ENCODE measurements around the gene PRM3. TPM values are rescaled to one million over a fixed set of nuclear protein-coding genes. Genes with fewer than 3 reads are reported as not detected.

The PRM3 gene
- total and polyA plus RNA-seq, 2 experiments from 2014 or later = not detected

DNA sequence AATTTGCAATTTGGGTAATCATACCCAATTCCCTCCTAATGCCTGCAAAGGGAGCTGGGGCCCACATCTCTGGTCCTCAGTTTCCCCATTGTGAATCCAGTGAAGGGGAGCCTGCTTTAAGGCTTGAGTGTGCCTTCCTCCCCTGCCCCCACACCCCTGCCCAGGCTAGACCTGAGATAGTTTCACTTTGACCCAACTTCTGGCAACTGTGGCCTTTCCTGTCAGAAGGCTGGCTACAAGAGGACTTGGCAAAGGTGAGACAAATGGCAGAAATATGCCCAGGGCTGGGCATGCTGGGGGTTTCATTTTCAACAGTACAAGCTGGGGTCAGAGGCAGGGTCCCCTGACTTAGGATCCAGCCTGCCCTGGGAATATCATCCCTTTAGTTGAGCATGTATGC lies 27.4 kb downstream of the PRM3 start:
- Histone ChIP-seq H2AFZ (no peak overlapping the region), H3K27me3 (replicated peaks; ENCODE audit: insufficient read depth) (0 out of 2 replicates have a peak, but pooled peaks cover 4% of the 10 kb centered on the region), H3K4me3 (no peak overlapping the region), H3K9me3 (ENCODE audit: low read depth) (no peaks in the 10 kb centered on the region), H3K9me2 (ENCODE audit: insufficient read depth) (no peaks in the 10 kb centered on the region), H3K27ac (no peak overlapping the region), H3K36me3 (ENCODE audit: low read depth) (no peaks in the 10 kb centered on the region), H3K4me2 (ENCODE audit: unreplicated experiment) (no peak overlapping the region), H4K20me1 (ENCODE audit: insufficient read depth) (no peaks in the 10 kb centered on the region), H3K4me1 (ENCODE audit: insufficient read depth) (no peaks in the 10 kb centered on the region), H3K79me2 (ENCODE audit: insufficient read depth) (no peaks in the 10 kb centered on the region), H3K9ac (no peak overlapping the region), H3F3A (ENCODE audit: insufficient read depth) (no peaks in the 10 kb centered on the region)
- in situ Hi-C loops (cut with MboI) = no loop called here
- no peak for TF ChIP-seq EZH2 (IDR thresholded peaks at IDR 0.05; ENCODE audit: insufficient read depth, poor library complexity, severe bottlenecking)
- no peak for TF ChIP-seq EZH2phosphoT487 (IDR thresholded peaks at IDR 0.05; ENCODE audit: insufficient read depth, low read depth)
- DNase-seq = no peak

DNA sequence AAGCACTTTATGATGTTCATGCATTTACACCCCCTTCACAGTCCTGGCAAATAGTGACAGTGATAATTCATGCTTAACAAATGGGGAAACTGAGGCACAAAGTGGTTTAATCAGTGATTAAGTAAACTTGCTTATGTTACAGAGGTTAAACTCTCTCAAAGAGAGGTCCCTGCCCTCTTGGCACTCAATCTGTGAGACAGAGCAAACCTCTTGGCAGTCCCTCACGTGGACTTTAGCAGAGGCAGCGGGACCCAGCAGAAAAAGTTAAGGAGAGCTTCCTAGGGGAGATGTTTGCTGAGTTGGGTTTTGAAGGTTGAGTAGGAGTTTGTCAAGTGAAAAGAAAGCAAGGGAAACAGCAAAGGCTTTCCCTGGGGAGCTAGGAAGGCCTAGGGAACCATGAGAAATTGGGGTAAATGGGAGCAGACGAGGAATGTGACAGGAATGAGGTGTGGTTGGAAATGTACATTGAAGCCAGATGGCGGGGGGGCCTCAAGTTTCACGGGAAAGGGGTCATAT lies 28.1 kb downstream of the PRM3 start:
- Histone ChIP-seq H3K36me3 (ENCODE audit: low read depth) (no peaks in the 10 kb centered on the region), H3F3A (ENCODE audit: insufficient read depth) (no peaks in the 10 kb centered on the region), H2AFZ (no peak overlapping the region), H3K79me2 (ENCODE audit: insufficient read depth) (no peaks in the 10 kb centered on the region), H4K20me1 (ENCODE audit: insufficient read depth) (no peaks in the 10 kb centered on the region), H3K27ac (no peak overlapping the region), H3K27me3 (replicated peaks; ENCODE audit: insufficient read depth) (0 out of 2 replicates have a peak, but pooled peaks cover 4% of the 10 kb centered on the region), H3K4me2 (ENCODE audit: unreplicated experiment) (no peak overlapping the region), H3K4me1 (ENCODE audit: insufficient read depth) (no peaks in the 10 kb centered on the region), H3K9ac (no peak overlapping the region), H3K4me3 (no peak overlapping the region), H3K9me2 (ENCODE audit: insufficient read depth) (no peaks in the 10 kb centered on the region), H3K9me3 (ENCODE audit: low read depth) (no peaks in the 10 kb centered on the region)
- TF ChIP-seq EZH2phosphoT487 (IDR thresholded peaks at IDR 0.05; ENCODE audit: insufficient read depth, low read depth) (no peak), EZH2 (IDR thresholded peaks at IDR 0.05; ENCODE audit: insufficient read depth, poor library complexity, severe bottlenecking) (no peak)
- WGBS, 2 experiments (ENCODE audit: low coverage in 1 of 2, low lambda C conversion rate in 2 of 2, missing lambda C conversion rate in 2 of 2) = 71 to 74% methylated on average over 5 of the region's 5 CpGs
- in situ Hi-C loops (cut with MboI) = no loop called here
- no peak for DNase-seq

DNA sequence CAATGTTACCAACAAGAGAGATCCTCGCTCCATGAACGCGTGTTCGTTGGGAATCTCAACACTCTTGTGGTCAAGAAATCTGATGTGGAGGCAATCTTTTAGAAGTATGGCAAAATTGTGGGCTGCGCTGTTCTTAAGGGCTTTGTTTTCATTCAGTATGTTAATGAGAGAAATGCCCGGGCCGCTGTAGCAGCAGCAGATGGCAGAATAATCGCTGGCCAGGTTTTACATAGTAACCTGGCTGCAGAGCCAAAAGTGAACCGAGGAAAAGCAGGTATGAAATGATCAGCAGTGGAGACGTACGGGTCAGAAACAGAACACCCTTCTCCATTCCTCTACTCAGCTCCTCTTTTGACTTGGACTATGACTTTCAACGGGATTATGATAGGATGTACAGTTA lies 30.8 kb downstream of the PRM3 start:
- H3K9me2 ChIP-seq (ENCODE audit: insufficient read depth) = no peaks in the 10 kb centered on the region
- H4K20me1 ChIP-seq (ENCODE audit: insufficient read depth) = no peaks in the 10 kb centered on the region
- no peak for TF ChIP-seq EZH2phosphoT487 (IDR thresholded peaks at IDR 0.05; ENCODE audit: insufficient read depth, low read depth)
- TF ChIP-seq EZH2 (IDR thresholded peaks at IDR 0.05; ENCODE audit: insufficient read depth, poor library complexity, severe bottlenecking) = no peak
- 87 to 90% methylated on average over 12 of the region's 12 CpGs for WGBS, 2 experiments (ENCODE audit: low coverage in 1 of 2, low lambda C conversion rate in 2 of 2, missing lambda C conversion rate in 2 of 2)
- H2AFZ ChIP-seq = no peak overlapping the region
- no peak overlapping the region for H3K27ac ChIP-seq
- in situ Hi-C loops (cut with MboI) = loop anchor here (5.0 kb wide), 1 partner anchor 50 kb away; no protein-coding TSS in a partner anchor
- no peak for DNase-seq
- no peak overlapping the region for H3K4me3 ChIP-seq
- no peak overlapping the region for H3K4me2 ChIP-seq (ENCODE audit: unreplicated experiment)
- no peaks in the 10 kb centered on the region for H3K9me3 ChIP-seq (ENCODE audit: low read depth)
- no peaks in the 10 kb centered on the region for H3K36me3 ChIP-seq (ENCODE audit: low read depth)
- 0 out of 2 replicates have a peak, but pooled peaks cover 4% of the 10 kb centered on the region for H3K27me3 ChIP-seq (replicated peaks; ENCODE audit: insufficient read depth)
- H3K79me2 ChIP-seq (ENCODE audit: insufficient read depth) = no peaks in the 10 kb centered on the region
- no peaks in the 10 kb centered on the region for H3K4me1 ChIP-seq (ENCODE audit: insufficient read depth)
- no peak overlapping the region for H3K9ac ChIP-seq
- no peaks in the 10 kb centered on the region for H3F3A ChIP-seq (ENCODE audit: insufficient read depth)

DNA sequence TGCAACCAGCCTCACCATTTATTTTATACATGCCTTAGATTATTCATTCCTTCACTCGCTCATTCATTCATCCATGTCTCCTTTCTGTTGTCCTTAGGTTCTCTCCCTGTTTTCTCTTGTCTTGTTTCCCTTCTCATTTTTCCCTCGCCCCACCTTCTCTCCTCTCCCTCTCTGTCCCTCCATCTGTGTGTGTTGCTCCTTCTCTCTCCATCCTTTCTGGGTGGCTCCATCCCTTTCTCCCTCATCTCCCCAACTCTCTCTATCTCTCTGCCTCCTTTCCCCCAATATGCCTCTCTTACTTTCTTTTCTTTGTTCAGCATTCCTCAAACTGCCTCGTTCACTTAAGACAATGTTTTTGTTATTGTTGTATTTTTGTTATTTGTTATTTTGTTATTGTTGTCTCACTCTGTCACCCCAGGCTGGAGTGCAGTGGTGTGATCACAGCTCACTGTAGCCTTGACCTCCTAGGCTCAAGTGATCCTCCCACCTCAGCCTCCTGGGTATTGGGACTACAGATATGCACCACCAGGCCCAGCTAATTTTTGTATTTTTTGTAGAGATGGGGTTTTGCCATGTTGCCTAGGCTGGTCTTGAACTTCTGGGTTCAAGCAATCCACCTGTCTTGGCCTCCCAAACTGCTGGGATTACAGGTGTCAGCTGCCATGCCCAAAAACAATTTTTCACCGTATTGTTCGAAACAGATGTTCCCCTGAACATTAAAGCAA lies 31.8 kb downstream of the PRM3 start:
- no peaks in the 10 kb centered on the region for H3K9me3 ChIP-seq (ENCODE audit: low read depth)
- H3K9me2 ChIP-seq (ENCODE audit: insufficient read depth) = no peaks in the 10 kb centered on the region
- H4K20me1 ChIP-seq (ENCODE audit: insufficient read depth) = no peaks in the 10 kb centered on the region
- no peaks in the 10 kb centered on the region for H3K4me1 ChIP-seq (ENCODE audit: insufficient read depth)
- whole genome bisulfite sequencing, 2 experiments (ENCODE audit: low coverage in 1 of 2, low lambda C conversion rate in 2 of 2, missing lambda C conversion rate in 2 of 2) = 80 to 85% methylated on average over 5 of the region's 5 CpGs
- H3K4me2 ChIP-seq (ENCODE audit: unreplicated experiment) = no peak overlapping the region
- H2AFZ ChIP-seq = no peak overlapping the region
- H3K27ac ChIP-seq = no peak overlapping the region
- 0 out of 2 replicates have a peak, but pooled peaks cover 4% of the 10 kb centered on the region for H3K27me3 ChIP-seq (replicated peaks; ENCODE audit: insufficient read depth)
- no peak overlapping the region for H3K9ac ChIP-seq
- in situ Hi-C loops (cut with MboI) = loop anchor here (5.0 kb wide), 1 partner anchor 49 kb away; no protein-coding TSS in a partner anchor
- TF ChIP-seq EZH2 (IDR thresholded peaks at IDR 0.05; ENCODE audit: insufficient read depth, poor library complexity, severe bottlenecking) (no peak), EZH2phosphoT487 (IDR thresholded peaks at IDR 0.05; ENCODE audit: insufficient read depth, low read depth) (no peak)
- no peaks in the 10 kb centered on the region for H3K79me2 ChIP-seq (ENCODE audit: insufficient read depth)
- no peak overlapping the region for H3K4me3 ChIP-seq
- no peaks in the 10 kb centered on the region for H3F3A ChIP-seq (ENCODE audit: insufficient read depth)
- no peaks in the 10 kb centered on the region for H3K36me3 ChIP-seq (ENCODE audit: low read depth)
- no peak for DNase-seq

Measured in GM23248 (cell line).